Ovary (tissue), 3 donors: ENCODE results near the gene YTHDF2.

ENCODE experiments used
- CTCF ChIP-seq, 3 donors: fragments of 450-650 bp in 2 of 3; fragments of 200-600 bp in 1 of 3; IDR thresholded peaks; one replicate each; pipeline versions ENCODE4 v1.5.1 to v1.8.0; 2016 to 2022; ENCODE audit warnings: antibody characterized with exemption in 3 of 3, mild to moderate bottlenecking in 1 of 3
- EP300 ChIP-seq: sonication (generic); formaldehyde crosslinking; IDR thresholded peaks from one replicate; pipeline ENCODE4 v1.6.1; 2017; ENCODE audit warnings: antibody characterized with exemption
- POLR2A ChIP-seq: fragments of 450-650 bp; IDR thresholded peaks from one replicate; pipeline ENCODE4 v1.6.1; 2017; ENCODE audit warnings: antibody characterized with exemption, mild to moderate bottlenecking, moderate library complexity
- donor health status: DM: no; HTN: no; CAD: no.

GRCh38 chr1:28801461-28801860 is 64.7 kb downstream of the YTHDF2 start:
- TF ChIP-seq CTCF (IDR thresholded peaks at IDR 0.05) (no peak), EP300 (no peak), POLR2A (no peak)
